K562 (cell line): Measurements from ENCODE around the gene ZNF750. TPM values are rescaled to one million over a fixed set of nuclear protein-coding genes. Genes with fewer than 3 reads are reported as not detected.

Source experiments
- CXXC5 ChIP-seq: fragments of 250-450 bp; sonication (Bioruptor Pico); IDR thresholded peaks from 2 replicates; pipeline ENCODE4 v1.8.0; 2022; ENCODE audit warnings: inconsistent platforms, mild to moderate bottlenecking, moderate library complexity
- DMBX1 ChIP-seq: fragments of 250-450 bp; sonication (Bioruptor Pico); IDR thresholded peaks from 2 replicates; pipeline ENCODE4 v1.8.0; 2022; ENCODE audit warnings: inconsistent platforms, mild to moderate bottlenecking, moderate library complexity, borderline replicate concordance
- E2F1 ChIP-seq: sonication (generic); formaldehyde crosslinking; IDR thresholded peaks from 2 replicates; pipeline ENCODE4 v1.8.1; 2023; ENCODE audit warnings: mild to moderate bottlenecking, missing genetic modification reagents, moderate library complexity
- E2F3 ChIP-seq: fragments of 250-450 bp; sonication (Bioruptor Pico); IDR thresholded peaks from 2 replicates; pipeline ENCODE4 v1.4.0; 2020; ENCODE audit warnings: mild to moderate bottlenecking
- FOXM1 ChIP-seq, 2 experiments: fragments of 450-650 bp in 1 of 2; sonication (generic) in 1 of 2; formaldehyde crosslinking in 1 of 2; IDR thresholded peaks; 2 replicates each; pipeline versions ENCODE4 v1.6.1 to v1.9.0; 2017 to 2022; ENCODE audit warnings: low read depth in 2 of 2, mild to moderate bottlenecking in 2 of 2, missing genetic modification reagents in 1 of 2, moderate library complexity in 1 of 2
- GATAD2B ChIP-seq: fragments of 450-650 bp; IDR thresholded peaks from 2 replicates; pipeline ENCODE4 v1.6.1; 2017; ENCODE audit warnings: mild to moderate bottlenecking, borderline replicate concordance
- HNRNPH1 ChIP-seq: fragments of 200-400 bp; formaldehyde crosslinking; optimal IDR thresholded peaks from 2 replicates; pipeline ENCODE3; 2017; ENCODE audit warnings: low read depth, mild to moderate bottlenecking, low read length, moderate library complexity
- KDM1A ChIP-seq, 2 experiments: fragments of 450-650 bp; IDR thresholded peaks; 2 replicates each; pipeline ENCODE4 v1.6.1; 2016; ENCODE audit warnings: mild to moderate bottlenecking in 2 of 2
- MIER1 ChIP-seq: fragments of 450-650 bp; IDR thresholded peaks from 2 replicates; pipeline ENCODE4 v1.6.1; 2016; ENCODE audit warnings: antibody characterized with exemption, mild to moderate bottlenecking, low read depth
- MTA1 ChIP-seq: fragments of 450-650 bp; IDR thresholded peaks from 2 replicates; pipeline ENCODE4 v1.6.1; 2017; ENCODE audit warnings: borderline replicate concordance
- NFE2 ChIP-seq: IDR thresholded peaks from 2 replicates; pipeline ENCODE4 v1.6.1; 2014; ENCODE audit warnings: antibody characterized with exemption, low read depth
- NR4A1 ChIP-seq, 2 experiments: fragments of 250-450 bp in 1 of 2; fragments of 450-650 bp in 1 of 2; sonication (Bioruptor Pico) in 1 of 2; IDR thresholded peaks; 2 replicates each; pipeline versions ENCODE4 v1.4.0 to v1.6.1; 2016 to 2020; ENCODE audit warnings: mild to moderate bottlenecking in 2 of 2, missing compliant biosample characterization in 1 of 2, missing genetic modification characterization in 1 of 2, moderate library complexity in 1 of 2
- PHB2 ChIP-seq: fragments of 450-650 bp; IDR thresholded peaks from 2 replicates; pipeline ENCODE4 v1.6.1; 2017; ENCODE audit warnings: low read depth
- SAFB ChIP-seq: fragments of 200-400 bp; formaldehyde crosslinking; IDR thresholded peaks from 2 replicates; pipeline ENCODE4 v1.6.1; 2017; ENCODE audit warnings: low read depth, low read length, borderline replicate concordance
- SIRT6 ChIP-seq: IDR thresholded peaks from one replicate; pipeline ENCODE4 v1.6.1; 2012; ENCODE audit warnings: low read depth, mild to moderate bottlenecking, control low read depth, inconsistent platforms, low read length, moderate library complexity
- SMARCA4 ChIP-seq: fragments of 450-650 bp; IDR thresholded peaks from 2 replicates; pipeline ENCODE4 v1.6.1; 2016
- SMARCB1 ChIP-seq: IDR thresholded peaks from 2 replicates; pipeline ENCODE4 v1.6.1; 2011; ENCODE audit warnings: improper control_type of control experiment, low read depth; ENCODE audit not compliant: insufficient read length
- SRSF7 ChIP-seq: fragments of 200-400 bp; formaldehyde crosslinking; optimal IDR thresholded peaks from 2 replicates; pipeline ENCODE3; 2017; ENCODE audit warnings: mild to moderate bottlenecking, low read depth, low read length
- STAG1 ChIP-seq: sonication (generic); formaldehyde crosslinking; IDR thresholded peaks from 2 replicates; pipeline ENCODE4 v1.5.0; 2020; ENCODE audit warnings: missing genetic modification reagents, borderline replicate concordance
- TAF15 ChIP-seq: fragments of 200-400 bp; formaldehyde crosslinking; IDR thresholded peaks from 2 replicates; pipeline ENCODE4 v1.6.1; 2017; ENCODE audit warnings: mild to moderate bottlenecking, low read depth, low read length, moderate library complexity
- TCF15 ChIP-seq: fragments of 250-450 bp; sonication (Bioruptor Pico); IDR thresholded peaks from 2 replicates; pipeline ENCODE4 v1.8.0; 2022; ENCODE audit warnings: moderate library complexity, mild to moderate bottlenecking, inconsistent platforms
- ZNF124 ChIP-seq: sonication (generic); formaldehyde crosslinking; IDR thresholded peaks from 2 replicates; pipeline ENCODE4 v1.8.1; 2022; ENCODE audit warnings: missing genetic modification reagents
- ZNF766 ChIP-seq: fragments of 200-800 bp; sonication (Bioruptor generic); conservative IDR thresholded peaks from 2 replicates; pipeline ENCODE4 v1.6.1; 2016; ENCODE audit warnings: missing genetic modification characterization, missing compliant biosample characterization
- polyA plus RNA-seq, 8 experiments: library from polyadenylated mRNA; depleted of rRNA in 4 of 8; stranded (reverse) in 5 of 8; unstranded in 3 of 8; fragments of >200 nt; fragmentation: Nextera tagmentation in 2 of 8; fragmentation: Illumina TruSeq in 1 of 8; extraction: Ambion mirVana in 2 of 8; extraction: Trizol in 1 of 8; gene quantifications; 2 replicates each; pipeline versions ENCODE4 v1.2.1 to v1.2.3, GENCODE V29; 2011 to 2014; ENCODE audit warnings: inconsistent platforms in 1 of 8, missing spikeins in 1 of 8
- total RNA-seq, 7 experiments: library from RNA; depleted of rRNA in 6 of 7; stranded (reverse); fragments of >200 nt in 6 of 7; fragmentation: Illumina TruSeq in 2 of 7; extraction: Trizol in 2 of 7; gene quantifications; 2 replicates each; pipeline versions ENCODE4 v1.2.1 to v1.2.3, GENCODE V29; 2011 to 2021; ENCODE audit warnings: low replicate concordance in 1 of 7
- TF ChIP-seq, protein P1 (sequence below): fragments of 450-650 bp; IDR thresholded peaks from 2 replicates; pipeline ENCODE4 v1.6.1; 2016; ENCODE audit warnings: antibody characterized with exemption
- TF ChIP-seq, protein P2 (sequence below), 2 experiments: fragments of 450-650 bp; conservative IDR thresholded peaks; 2 replicates each; pipeline ENCODE4 v1.6.1; 2017; ENCODE audit warnings: mild to moderate bottlenecking in 2 of 2, moderate library complexity in 2 of 2

The ZNF750 gene
- total and polyA plus RNA-seq, 9 of the 15 experiments (the other 6 are each of a cell fraction or from before 2014, with no cell fraction given), result not detected

GRCh38 chr17:82868715-82869131 is 28.9 kb upstream of the ZNF750 start (continued):
- TF ChIP-seq, protein P1, sequence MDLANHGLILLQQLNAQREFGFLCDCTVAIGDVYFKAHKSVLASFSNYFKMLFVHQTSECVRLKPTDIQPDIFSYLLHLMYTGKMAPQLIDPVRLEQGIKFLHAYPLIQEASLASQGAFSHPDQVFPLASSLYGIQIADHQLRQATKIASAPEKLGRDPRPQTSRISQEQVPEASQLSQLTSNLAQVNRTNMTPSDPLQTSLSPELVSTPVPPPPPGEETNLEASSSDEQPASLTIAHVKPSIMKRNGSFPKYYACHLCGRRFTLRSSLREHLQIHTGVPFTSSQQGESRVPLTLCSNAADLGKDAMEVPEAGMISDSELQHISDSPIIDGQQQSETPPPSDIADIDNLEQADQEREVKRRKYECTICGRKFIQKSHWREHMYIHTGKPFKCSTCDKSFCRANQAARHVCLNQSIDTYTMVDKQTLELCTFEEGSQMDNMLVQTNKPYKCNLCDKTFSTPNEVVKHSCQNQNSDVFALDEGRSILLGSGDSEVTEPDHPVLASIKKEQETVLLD, result peak; percentile 94
- TF ChIP-seq NR4A1 (CRISPR knock-in tag; IDR thresholded peaks at IDR 0.05), result no peak
- TF ChIP-seq NR4A1 (tag; IDR thresholded peaks at IDR 0.05), result no peak
- TF ChIP-seq KDM1A (IDR thresholded peaks at IDR 0.05), result peak in 1 of 2 experiments; percentile 95; a peak in 2 of 4 replicates
- peak; percentile 82 for TF ChIP-seq SMARCA4
- TF ChIP-seq HNRNPH1, result no peak
- no peak for TF ChIP-seq DMBX1 (CRISPR knock-in tag)
- TF ChIP-seq FOXM1 (IDR thresholded peaks at IDR 0.05; ENCODE audit: low read depth), result peak; percentile 52; the same call in 1 of the 2 replicates
- TF ChIP-seq FOXM1 (CRISPR knock-in tag; IDR thresholded peaks at IDR 0.05; ENCODE audit: low read depth), result no peak
- peak; percentile 65 for TF ChIP-seq CXXC5 (CRISPR knock-in tag)
- peak; percentile 87 for TF ChIP-seq MTA1
- TF ChIP-seq TAF15, result no peak
- TF ChIP-seq, protein P2, sequence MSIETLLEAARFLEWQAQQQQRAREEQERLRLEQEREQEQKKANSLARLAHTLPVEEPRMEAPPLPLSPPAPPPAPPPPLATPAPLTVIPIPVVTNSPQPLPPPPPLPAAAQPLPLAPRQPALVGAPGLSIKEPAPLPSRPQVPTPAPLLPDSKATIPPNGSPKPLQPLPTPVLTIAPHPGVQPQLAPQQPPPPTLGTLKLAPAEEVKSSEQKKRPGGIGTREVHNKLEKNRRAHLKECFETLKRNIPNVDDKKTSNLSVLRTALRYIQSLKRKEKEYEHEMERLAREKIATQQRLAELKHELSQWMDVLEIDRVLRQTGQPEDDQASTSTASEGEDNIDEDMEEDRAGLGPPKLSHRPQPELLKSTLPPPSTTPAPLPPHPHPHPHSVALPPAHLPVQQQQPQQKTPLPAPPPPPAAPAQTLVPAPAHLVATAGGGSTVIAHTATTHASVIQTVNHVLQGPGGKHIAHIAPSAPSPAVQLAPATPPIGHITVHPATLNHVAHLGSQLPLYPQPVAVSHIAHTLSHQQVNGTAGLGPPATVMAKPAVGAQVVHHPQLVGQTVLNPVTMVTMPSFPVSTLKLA (conservative IDR thresholded peaks at IDR 0.05), result 0 out of 4 replicates have a peak, but pooled peaks of 1 of the 2 experiments have one; percentile 45
- no peak for TF ChIP-seq SMARCB1
- TF ChIP-seq SIRT6, result no peak
- no peak for TF ChIP-seq NFE2
- no peak for TF ChIP-seq E2F3 (CRISPR knock-in tag)
- peak; percentile 80; the same call in 1 of the 2 replicates for TF ChIP-seq SAFB
- TF ChIP-seq PHB2, result peak; percentile 32; the same call in 1 of the 2 replicates
- no peak for TF ChIP-seq GATAD2B
- no peak for TF ChIP-seq MIER1
- no peak for TF ChIP-seq SRSF7
- no peak for TF ChIP-seq E2F1 (CRISPR knock-in tag)
- TF ChIP-seq STAG1 (CRISPR knock-in tag), result no peak
- no peak for TF ChIP-seq TCF15 (CRISPR knock-in tag)
- 0 out of 2 replicates have a peak, but pooled peaks have one; percentile 20 for TF ChIP-seq ZNF766 (CRISPR knock-in tag)
- no peak for TF ChIP-seq ZNF124 (CRISPR knock-in tag)
